SH-SY5Y (cell line): Measurements from ENCODE around the gene MLLT3.

Experiments
- GATA2 ChIP-seq: IDR thresholded peaks from 2 replicates; pipeline ENCODE4 v1.6.1; 2011; ENCODE audit warnings: mild to moderate bottlenecking, low read depth, low read length
- GATA3 ChIP-seq: IDR thresholded peaks from 2 replicates; pipeline ENCODE4 v1.6.1; 2011; ENCODE audit warnings: low read depth, mild to moderate bottlenecking, low read length, moderate library complexity

- TF ChIP-seq GATA2 (no peak; the same call in 1 of the 2 replicates), GATA3 (no peak)
Measured at GRCh38 chr9:20619487-20620200, 2.7 kb downstream of the MLLT3 start.
